GM13976 (cell line): ENCODE results near the gene ARMS2.

Experiments
- DNase-seq: peaks from one replicate; pipeline ENCODE4 v3.0.0; 2012; ENCODE audit warnings: low spot score
- in situ Hi-C: fragments of 300-500 bp; cut with MboI; formaldehyde crosslinking; loops from one replicate; pipeline ENCODE4 v1.12.0; 2022; ENCODE audit warnings: low sequenced_read_pairs, mixed read lengths, inconsistent platforms; ENCODE audit not compliant: unreplicated experiment
- TF ChIP-seq, protein P1 (sequence below): IDR thresholded peaks from 2 replicates; pipeline ENCODE4 v1.5.1; 2012; ENCODE audit warnings: borderline replicate concordance, mild to moderate bottlenecking; ENCODE audit not compliant: insufficient read depth; ENCODE audit errors: extremely low read depth, missing control alignments, control extremely low read depth

ARMS2 gene

DNA sequence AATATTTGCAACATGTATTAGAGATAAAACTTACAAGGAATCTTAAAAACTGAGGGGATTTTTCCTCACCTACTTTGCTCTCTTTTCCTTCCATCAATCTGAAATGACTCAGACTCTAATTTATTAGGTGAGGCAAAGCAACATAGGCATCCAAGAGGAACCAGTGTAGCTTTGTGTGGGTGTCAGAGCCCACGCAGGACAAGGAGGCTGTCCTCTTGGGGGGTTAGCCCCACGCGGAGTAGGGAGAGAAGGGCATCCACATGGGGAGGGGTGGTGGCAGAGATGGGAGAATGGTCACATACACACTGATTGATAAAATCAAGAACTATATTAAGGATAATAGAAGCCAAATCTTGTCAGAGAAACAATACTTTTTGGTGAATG is 33.8 kb upstream of the ARMS2 start:
- DNase-seq, result no peak
- in situ Hi-C loops, result no loop called here
- TF ChIP-seq, protein P1, sequence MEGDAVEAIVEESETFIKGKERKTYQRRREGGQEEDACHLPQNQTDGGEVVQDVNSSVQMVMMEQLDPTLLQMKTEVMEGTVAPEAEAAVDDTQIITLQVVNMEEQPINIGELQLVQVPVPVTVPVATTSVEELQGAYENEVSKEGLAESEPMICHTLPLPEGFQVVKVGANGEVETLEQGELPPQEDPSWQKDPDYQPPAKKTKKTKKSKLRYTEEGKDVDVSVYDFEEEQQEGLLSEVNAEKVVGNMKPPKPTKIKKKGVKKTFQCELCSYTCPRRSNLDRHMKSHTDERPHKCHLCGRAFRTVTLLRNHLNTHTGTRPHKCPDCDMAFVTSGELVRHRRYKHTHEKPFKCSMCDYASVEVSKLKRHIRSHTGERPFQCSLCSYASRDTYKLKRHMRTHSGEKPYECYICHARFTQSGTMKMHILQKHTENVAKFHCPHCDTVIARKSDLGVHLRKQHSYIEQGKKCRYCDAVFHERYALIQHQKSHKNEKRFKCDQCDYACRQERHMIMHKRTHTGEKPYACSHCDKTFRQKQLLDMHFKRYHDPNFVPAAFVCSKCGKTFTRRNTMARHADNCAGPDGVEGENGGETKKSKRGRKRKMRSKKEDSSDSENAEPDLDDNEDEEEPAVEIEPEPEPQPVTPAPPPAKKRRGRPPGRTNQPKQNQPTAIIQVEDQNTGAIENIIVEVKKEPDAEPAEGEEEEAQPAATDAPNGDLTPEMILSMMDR, result no peak

GRCh38 chr10:122421054-122421625 is 33.3 kb upstream of the ARMS2 start:
- DNase-seq, result no peak
- TF ChIP-seq, protein P1, result no peak
- in situ Hi-C loops, result no loop called here

DNA sequence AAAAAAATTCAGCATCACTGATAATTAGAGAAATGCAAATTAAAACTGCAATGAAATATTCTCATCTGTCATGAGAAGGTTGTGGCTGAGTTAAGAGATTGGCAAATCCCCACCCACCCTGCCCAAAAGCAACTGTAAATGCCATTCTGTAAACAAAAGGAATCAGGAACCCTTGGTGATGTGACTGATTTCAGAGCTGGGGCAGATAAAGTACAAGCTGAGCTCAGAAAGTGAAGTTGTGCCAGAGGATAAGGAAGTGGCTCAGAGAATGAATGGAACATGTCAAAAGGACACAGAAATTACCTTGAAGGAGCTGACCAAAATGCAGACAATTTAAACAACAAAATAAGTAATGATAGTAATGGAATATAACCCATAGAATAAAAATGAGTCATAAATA is 32.7 kb upstream of the ARMS2 start:
- TF ChIP-seq, protein P1, result no peak
- in situ Hi-C loops, result no loop called here
- no peak for DNase-seq

GRCh38 chr10:122422266-122422989 is 32.0 kb upstream of the ARMS2 start:
- TF ChIP-seq, protein P1, result no peak
- DNase-seq, result no peak
- in situ Hi-C loops, result no loop called here

DNA sequence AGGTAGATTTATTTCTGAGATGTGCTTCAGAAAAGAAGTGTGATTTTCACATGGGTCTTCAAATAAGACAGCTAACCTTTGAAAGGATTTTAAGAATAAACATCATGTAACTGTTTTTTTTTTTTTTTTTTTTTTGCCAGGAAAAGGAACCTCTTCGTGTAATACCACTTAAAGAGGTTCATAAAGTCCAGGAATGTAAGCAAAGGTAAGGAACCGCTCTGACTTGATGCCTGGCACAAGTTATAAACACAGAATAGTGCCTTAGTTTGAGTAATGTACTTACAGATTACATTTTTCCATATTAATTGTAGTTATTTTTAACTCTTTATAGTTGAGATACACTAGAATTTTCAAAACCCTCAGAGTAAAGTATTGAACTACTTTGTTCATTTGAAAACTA is 30.4 kb upstream of the ARMS2 start:
- in situ Hi-C loops, result no loop called here
- no peak for DNase-seq
- TF ChIP-seq, protein P1, result no peak

GRCh38 chr10:122426829-122427228 is 27.6 kb upstream of the ARMS2 start:
- TF ChIP-seq, protein P1, result no peak
- in situ Hi-C loops, result no loop called here
- DNase-seq, result no peak
